ENCODE results near the gene EPC1.

Gene EPC1

DNA sequence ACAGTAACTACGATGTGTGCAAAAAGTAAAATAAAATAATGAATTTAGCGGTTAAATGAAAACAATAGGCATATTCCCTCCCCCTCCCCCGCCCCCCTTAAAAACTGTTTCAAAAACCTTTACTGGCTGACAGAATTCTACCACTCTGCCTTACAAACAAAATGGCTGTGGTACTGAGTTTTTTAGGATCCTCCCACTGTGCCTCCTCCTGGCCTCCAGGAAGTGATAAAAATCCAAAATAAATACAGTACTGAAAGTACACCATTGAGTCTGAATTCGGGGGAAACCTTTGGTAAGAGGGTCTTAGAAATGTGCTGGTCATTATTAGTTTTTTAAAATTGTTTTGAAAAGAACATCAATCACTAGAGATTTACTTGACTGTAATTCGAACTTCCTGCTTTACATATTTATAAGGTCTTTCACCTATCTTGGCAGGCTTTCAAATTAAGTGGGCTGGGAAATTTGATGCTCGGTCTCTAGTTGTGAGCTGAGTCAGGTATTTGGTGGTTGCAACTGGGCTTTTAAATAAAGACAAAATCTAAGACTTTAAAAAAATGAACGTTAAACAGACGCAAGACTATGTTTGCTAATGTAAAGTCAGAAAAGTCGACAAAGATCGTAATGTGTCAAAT, 32.5 kb upstream of the EPC1 start:
- TF ChIP-seq POLR2AphosphoS5 (IDR thresholded peaks at IDR 0.05; ENCODE audit: low read depth, low read length): no peak
- TF ChIP-seq TAF1 (IDR thresholded peaks at IDR 0.05; ENCODE audit: borderline replicate concordance, low read depth, low read length): 0 out of 2 replicates have a peak, but pooled peaks have one; percentile 10
- DNase-seq (ENCODE audit: insufficient read length) (no peak), FAIRE-seq (no peak)

DNA sequence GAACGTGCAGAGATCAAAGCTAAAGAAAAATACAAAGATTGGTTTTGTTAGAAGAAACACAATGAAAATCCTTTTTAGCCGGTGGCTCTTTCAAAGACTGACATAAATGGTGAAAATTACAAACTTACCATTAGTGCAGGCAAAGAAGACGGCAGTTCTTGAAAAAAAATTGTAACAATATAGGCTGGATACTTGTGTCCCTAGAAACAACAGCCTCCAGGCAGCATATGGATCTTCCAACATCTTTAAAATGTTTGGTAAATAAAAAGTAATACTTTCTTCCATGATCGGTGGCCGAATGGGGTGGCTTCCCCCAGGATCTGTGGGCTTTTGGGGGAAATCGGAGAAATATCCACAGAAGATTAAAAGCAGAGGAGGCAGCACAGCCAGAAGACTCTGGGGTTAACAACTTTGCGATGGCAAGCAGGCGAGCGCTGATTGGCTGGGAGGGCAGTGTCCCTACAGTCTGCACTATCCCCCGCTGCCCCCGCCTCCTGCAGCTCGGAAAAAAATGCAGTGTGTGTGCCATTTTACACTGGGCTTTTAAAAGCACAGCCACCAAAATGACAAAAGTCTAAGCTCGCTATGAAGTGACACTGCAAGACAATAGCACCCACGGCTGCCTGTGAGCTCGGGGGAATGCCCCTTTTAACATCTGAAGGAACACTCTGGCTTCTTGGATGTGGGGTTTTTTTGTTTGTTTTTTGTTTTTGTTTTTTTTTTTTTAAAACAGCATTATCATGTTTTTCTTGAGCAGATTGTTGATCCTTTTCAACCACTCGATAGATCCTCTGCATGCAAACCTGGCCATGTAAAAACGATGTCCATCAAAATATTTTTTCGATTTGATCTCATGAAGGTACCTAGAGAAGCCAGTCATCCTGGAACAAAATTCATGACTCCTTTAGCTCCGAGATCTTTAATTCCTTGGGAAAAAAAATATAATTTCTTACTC, 31.7 kb upstream of the EPC1 start:
- DNase-seq (ENCODE audit: insufficient read length) (peak; percentile 29), FAIRE-seq (peak; percentile 97)
- TF ChIP-seq POLR2AphosphoS5 (IDR thresholded peaks at IDR 0.05; ENCODE audit: low read depth, low read length): peak; percentile 73
- 0 out of 2 replicates have a peak, but pooled peaks have one; percentile 38 for TF ChIP-seq TAF1 (IDR thresholded peaks at IDR 0.05; ENCODE audit: borderline replicate concordance, low read depth, low read length)
- TF ChIP-seq POLR2A (IDR thresholded peaks at IDR 0.05; ENCODE audit: low read depth, low read length): peak; percentile 60

DNA sequence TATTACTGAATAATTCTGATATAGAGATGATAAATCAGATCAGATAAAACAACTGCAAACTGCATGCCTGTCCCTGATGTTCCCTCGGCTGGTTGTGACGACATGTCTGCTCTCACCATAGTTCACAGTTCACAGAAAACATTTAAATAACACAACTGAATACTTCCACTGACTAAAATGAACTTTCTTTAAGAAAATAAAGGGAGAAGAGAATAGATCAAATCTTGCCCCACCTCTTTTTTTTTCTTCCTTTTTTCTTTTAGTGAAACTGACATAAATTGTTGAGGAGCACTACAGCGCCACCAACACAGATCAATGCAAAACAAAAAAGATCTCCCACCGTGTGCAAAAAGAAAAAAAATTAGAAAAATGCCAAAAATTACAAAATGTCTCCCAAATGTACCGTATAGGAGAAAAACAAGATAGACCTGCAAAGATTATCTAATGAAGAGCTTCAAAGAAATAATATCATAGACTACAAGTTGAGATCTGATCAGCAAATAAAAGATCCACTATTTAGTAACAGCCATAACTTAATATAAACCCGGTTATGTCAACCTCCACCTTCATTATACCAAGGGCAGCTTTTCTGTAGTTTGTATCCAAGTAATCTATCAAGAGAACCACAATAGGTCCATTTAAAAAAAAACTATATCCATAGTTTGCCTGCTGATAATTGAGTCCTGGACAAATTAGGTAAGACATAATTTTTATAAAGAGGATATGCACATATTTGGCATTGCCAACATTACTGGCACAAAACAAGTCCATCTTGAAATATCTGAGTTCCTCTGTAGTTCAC, 30.7 kb upstream of the EPC1 start:
- FAIRE-seq (peak; percentile 62), DNase-seq (ENCODE audit: insufficient read length) (no peak)
- no peak for TF ChIP-seq POLR2AphosphoS5 (IDR thresholded peaks at IDR 0.05; ENCODE audit: low read depth, low read length)
- TF ChIP-seq POLR2A (IDR thresholded peaks at IDR 0.05; ENCODE audit: low read depth, low read length): no peak
- TF ChIP-seq TAF1 (IDR thresholded peaks at IDR 0.05; ENCODE audit: borderline replicate concordance, low read depth, low read length): no peak

DNA sequence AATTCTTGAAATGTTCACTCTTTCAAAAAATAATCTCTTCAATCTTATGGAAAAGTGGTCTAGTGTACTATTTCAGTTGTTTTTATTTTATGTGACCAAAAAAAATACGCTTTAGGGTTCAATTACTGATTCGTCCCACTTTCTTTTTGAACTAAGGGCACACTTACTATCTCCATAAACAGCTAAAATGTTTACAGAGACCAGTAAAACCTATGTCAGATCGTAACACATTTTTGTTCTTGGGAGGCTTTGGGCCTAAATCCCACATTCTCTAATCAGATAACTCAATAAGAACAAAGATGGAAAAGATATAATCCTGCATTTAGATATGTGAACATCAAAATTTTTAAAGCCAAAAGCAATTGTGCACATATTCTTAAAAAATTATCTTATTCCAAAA, 29.8 kb upstream of the EPC1 start:
- no peak for TF ChIP-seq TAF1 (IDR thresholded peaks at IDR 0.05; ENCODE audit: borderline replicate concordance, low read depth, low read length)
- no peak for TF ChIP-seq POLR2AphosphoS5 (IDR thresholded peaks at IDR 0.05; ENCODE audit: low read depth, low read length)
- TF ChIP-seq POLR2A (IDR thresholded peaks at IDR 0.05; ENCODE audit: low read depth, low read length): no peak
- no peak for DNase-seq (ENCODE audit: insufficient read length)
- no peak for FAIRE-seq

DNA sequence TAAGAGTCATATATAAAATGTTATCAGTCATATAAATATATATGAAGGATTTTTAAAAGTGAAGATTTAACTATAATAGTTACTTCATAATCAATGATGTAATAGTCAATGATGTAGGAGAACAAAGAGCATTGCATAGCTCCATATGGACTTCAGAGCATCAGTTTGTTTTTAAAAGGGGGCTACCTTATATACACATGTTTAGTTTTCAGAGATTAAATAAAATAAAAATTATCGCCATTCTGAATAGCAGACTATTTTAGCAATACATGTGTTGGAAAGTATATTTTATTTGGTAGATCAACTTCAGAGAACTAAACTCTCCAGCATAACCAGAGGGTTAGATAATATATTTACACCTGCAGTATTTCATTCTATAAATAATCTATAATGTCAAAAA, 29.1 kb upstream of the EPC1 start:
- DNase-seq (ENCODE audit: insufficient read length) (no peak), FAIRE-seq (no peak)
- TF ChIP-seq POLR2A (IDR thresholded peaks at IDR 0.05; ENCODE audit: low read depth, low read length) (no peak), TAF1 (IDR thresholded peaks at IDR 0.05; ENCODE audit: borderline replicate concordance, low read depth, low read length) (no peak), POLR2AphosphoS5 (IDR thresholded peaks at IDR 0.05; ENCODE audit: low read depth, low read length) (no peak)

DNA sequence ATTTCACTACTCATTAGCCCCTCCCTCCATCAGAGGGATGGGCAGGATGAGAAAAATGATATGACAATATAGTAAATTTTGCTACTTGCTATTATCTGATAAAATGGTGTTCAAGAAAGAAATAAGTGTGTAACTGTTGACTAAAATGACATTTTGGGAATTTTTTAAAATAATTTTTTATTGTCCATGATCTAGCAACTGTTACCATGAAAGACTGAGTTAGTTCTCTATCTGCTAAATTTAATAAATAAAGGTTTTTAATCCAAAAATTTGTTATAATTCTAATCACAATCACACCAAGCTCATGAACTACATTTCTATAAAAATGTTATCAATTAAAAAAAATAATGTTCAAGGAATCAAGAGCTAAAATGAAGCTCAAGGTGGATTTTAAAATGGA, 28.7 kb upstream of the EPC1 start:
- DNase-seq (ENCODE audit: insufficient read length) (no peak), FAIRE-seq (no peak)

DNA sequence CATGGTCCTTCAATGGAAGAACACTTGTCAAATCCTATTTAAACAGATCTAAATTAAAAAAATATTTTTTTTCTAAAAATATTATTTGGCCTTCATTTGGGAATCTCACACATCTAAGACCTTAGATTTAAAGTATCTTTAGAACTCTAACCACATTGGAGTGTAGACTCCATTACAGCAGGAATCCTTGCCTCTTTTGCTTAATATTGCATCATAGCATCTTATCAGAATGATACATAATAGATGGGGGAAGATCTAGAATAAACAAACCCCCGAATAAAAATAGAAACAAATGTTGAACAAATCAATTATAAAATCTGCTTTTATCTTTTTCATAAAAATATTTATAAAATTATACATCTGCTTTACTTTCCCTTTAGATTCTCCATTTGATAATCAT, 27.6 kb upstream of the EPC1 start:
- TF ChIP-seq POLR2A (IDR thresholded peaks at IDR 0.05; ENCODE audit: low read depth, low read length) (no peak), TAF1 (IDR thresholded peaks at IDR 0.05; ENCODE audit: borderline replicate concordance, low read depth, low read length) (no peak), POLR2AphosphoS5 (IDR thresholded peaks at IDR 0.05; ENCODE audit: low read depth, low read length) (no peak)
- no peak for FAIRE-seq
- DNase-seq (ENCODE audit: insufficient read length): no peak

More for the DNA sequence above, 28.7 kb upstream of the EPC1 start:
- TF ChIP-seq TAF1 (IDR thresholded peaks at IDR 0.05; ENCODE audit: borderline replicate concordance, low read depth, low read length) (no peak), POLR2A (IDR thresholded peaks at IDR 0.05; ENCODE audit: low read depth, low read length) (no peak), POLR2AphosphoS5 (IDR thresholded peaks at IDR 0.05; ENCODE audit: low read depth, low read length) (no peak)

DNA sequence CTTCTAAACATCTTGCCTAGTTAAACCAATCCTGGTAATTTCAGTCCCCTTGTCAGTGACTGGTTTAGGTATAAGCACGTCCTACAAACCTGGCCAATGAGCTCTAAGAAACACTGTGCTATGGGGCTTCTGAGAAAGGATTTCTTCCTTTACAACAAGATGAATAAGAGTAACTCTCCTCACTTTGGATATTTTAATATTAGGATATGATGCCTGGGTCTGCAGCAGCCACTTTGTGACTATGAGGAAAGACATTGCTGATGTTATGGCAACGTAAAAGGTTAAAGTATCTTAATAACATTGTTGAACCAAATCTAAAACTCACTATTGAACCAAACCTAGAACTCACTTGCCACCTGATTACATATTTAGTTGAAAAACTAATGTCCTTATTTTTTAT, 26.5 kb upstream of the EPC1 start:
- DNase-seq (ENCODE audit: insufficient read length) (no peak), FAIRE-seq (no peak)
- no peak for TF ChIP-seq TAF1 (IDR thresholded peaks at IDR 0.05; ENCODE audit: borderline replicate concordance, low read depth, low read length)
- no peak for TF ChIP-seq POLR2AphosphoS5 (IDR thresholded peaks at IDR 0.05; ENCODE audit: low read depth, low read length)
- TF ChIP-seq POLR2A (IDR thresholded peaks at IDR 0.05; ENCODE audit: low read depth, low read length): no peak

DNA sequence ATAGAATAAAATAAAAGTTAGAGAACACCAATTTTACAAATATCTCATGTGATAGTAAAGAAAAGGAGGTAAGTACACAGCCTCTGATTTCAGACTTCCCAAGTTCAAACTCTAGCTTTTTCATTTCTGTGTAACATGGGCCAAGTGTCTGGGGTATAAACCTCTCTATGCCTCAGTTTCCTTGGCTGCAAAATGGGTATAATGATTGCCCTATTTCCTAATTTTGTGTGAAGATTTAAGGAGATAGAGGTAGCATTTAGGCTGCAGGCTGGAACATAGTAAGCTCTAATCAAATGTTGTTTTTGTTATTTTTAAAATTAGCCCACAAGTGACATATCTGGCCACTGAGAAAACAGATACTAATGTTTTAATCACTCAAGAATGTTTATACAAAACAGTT, 26.1 kb upstream of the EPC1 start:
- no peak for DNase-seq (ENCODE audit: insufficient read length)
- no peak for TF ChIP-seq POLR2AphosphoS5 (IDR thresholded peaks at IDR 0.05; ENCODE audit: low read depth, low read length)
- TF ChIP-seq POLR2A (IDR thresholded peaks at IDR 0.05; ENCODE audit: low read depth, low read length): no peak
- FAIRE-seq: peak; percentile 56

DNA sequence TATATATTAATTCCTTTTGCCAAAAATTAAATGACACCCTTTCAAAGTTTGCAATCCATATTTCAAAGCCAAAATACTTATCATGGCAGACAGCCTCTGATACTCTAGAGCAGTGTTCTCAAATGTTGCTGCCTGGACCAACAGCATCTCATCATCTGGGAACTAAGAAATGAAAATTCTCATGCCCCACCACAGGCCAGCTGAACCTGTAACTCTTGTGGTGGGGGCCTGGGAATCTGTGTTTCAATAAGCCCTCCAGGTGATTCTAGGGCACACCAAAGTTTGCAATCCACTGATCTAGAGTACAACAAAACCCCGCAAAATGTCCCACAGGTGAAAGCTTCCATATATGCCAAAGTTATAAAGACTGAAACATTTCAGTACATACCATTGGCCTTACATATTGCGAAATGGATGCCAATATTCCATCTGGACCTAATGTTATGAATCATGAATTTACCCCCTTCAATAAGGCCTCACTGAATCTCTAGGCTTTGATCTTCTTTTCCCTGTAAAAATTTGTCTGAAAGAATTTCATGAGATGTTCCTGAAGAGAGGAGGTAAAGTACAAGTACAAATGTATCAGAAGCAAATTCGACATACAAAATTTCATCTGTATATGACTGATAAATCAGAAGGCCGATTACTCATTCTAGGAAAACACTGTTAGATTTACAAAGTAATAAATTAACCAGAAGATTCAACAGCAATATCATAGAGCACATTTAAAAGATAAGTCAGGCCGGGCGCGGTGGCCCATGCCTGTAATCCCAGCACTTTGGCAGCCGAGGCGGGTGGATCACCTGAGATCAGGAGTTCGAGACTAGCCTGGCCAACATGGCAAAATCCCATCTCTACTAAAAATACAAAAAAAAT, 25.3 kb upstream of the EPC1 start:
- no peak for FAIRE-seq
- DNase-seq (ENCODE audit: insufficient read length): no peak
- TF ChIP-seq POLR2AphosphoS5 (IDR thresholded peaks at IDR 0.05; ENCODE audit: low read depth, low read length) (no peak), POLR2A (IDR thresholded peaks at IDR 0.05; ENCODE audit: low read depth, low read length) (no peak), TAF1 (IDR thresholded peaks at IDR 0.05; ENCODE audit: borderline replicate concordance, low read depth, low read length) (no peak)

All from GM12892 (cell line).